Measurements from ENCODE around the gene FIBCD1.

DNA sequence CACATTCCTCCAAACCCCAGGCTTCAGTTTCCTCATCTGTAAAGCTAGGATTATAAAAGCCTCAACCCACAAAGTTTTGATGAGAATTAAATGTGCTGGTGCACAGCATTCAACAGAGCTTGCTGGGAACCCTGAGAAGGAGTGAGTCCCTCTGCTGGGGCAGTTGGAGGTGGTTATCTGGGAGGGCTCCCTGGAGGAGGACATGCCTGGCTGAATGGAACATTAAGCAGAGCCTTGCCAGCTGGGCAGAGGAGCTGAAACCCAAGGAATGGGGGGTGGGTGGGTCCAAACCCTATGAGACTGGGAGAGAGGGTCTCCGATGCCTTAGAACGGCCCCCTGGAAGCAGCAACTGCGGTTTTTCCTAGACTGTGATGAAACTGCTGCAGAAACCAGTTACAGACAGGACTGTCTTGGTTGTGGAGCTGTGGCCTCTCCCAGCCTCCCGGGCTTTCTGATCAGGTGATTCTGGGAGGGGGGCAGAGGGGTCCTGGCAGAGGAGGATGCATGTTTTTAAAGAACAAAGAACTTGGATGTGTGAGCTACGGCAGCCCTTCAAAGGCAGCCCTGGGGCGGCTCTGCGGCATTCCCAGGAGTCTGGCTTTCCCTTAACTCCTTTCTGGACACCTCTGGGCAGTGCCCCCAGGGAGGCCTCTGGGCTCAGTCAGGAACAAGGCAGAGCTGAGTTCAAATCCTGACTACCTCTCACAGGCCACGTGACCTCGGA is 20.8 kb downstream of the FIBCD1 start:
- TF ChIP-seq, protein P1, sequence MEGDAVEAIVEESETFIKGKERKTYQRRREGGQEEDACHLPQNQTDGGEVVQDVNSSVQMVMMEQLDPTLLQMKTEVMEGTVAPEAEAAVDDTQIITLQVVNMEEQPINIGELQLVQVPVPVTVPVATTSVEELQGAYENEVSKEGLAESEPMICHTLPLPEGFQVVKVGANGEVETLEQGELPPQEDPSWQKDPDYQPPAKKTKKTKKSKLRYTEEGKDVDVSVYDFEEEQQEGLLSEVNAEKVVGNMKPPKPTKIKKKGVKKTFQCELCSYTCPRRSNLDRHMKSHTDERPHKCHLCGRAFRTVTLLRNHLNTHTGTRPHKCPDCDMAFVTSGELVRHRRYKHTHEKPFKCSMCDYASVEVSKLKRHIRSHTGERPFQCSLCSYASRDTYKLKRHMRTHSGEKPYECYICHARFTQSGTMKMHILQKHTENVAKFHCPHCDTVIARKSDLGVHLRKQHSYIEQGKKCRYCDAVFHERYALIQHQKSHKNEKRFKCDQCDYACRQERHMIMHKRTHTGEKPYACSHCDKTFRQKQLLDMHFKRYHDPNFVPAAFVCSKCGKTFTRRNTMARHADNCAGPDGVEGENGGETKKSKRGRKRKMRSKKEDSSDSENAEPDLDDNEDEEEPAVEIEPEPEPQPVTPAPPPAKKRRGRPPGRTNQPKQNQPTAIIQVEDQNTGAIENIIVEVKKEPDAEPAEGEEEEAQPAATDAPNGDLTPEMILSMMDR (optimal IDR thresholded peaks at IDR 0.05 in 1 of 3, IDR thresholded peaks at IDR 0.05 in 1 of 3, conservative IDR thresholded peaks at IDR 0.05 in 1 of 3; ENCODE audit: extremely low read depth in 1 of 3, insufficient read depth in 2 of 3, low read length in 3 of 3): no peak
- no peak for TF ChIP-seq EZH2 (IDR thresholded peaks at IDR 0.05; ENCODE audit: low read length)

Data from keratinocyte (primary cell).